ENCODE data around the gene RASAL2. TPM values are rescaled to one million over a fixed set of nuclear protein-coding genes. Genes with fewer than 3 reads are reported as not detected.

Gene RASAL2
- total and polyA plus RNA-seq, 9 of the 15 experiments (the other 6 are each of a cell fraction or from before 2014, with no cell fraction given): 0.13 to 1.0 (median 0.62) TPM

- ChIA-PET CTCF (ENCODE audit: low intra/inter-chr PET ratio) (no interaction called here), POLR2A (no interaction called here)
- H3K4me3 ChIP-seq: no peak overlapping the region
- DNase-seq (ENCODE audit: extremely low read depth in 1 of 4, low spot score in 3 of 4) (no peak), ATAC-seq (no peak), FAIRE-seq (no peak)
- H2AFZ ChIP-seq (ENCODE audit: low read depth, low read length): no peak overlapping the region
- no peaks in the 10 kb centered on the region for H3K9me1 ChIP-seq (ENCODE audit: control insufficient read depth, insufficient read depth, low read length)
- BruUV-seq (replicated peaks): no TSS peak
- 0% methylated on average over 2 of the region's 2 CpGs for WGBS (ENCODE audit: insufficient coverage, low coverage, missing lambda C conversion rate)
- H3K27me3 ChIP-seq (ENCODE audit: control insufficient read depth in 2 of 2, insufficient read depth in 2 of 2, low read length in 2 of 2): no peaks in the 10 kb centered on the region
- no peak overlapping the region for H3K27ac ChIP-seq (ENCODE audit: extremely low read depth, low read depth, low read length)
- intact Hi-C loops (cut with micrococcal nuclease) (no loop called here), in situ Hi-C loops (cut with MboI) (no loop called here)
- H3K36me3 ChIP-seq (ENCODE audit: control insufficient read depth, insufficient read depth, low read length): no peaks in the 10 kb centered on the region
- no peaks in the 10 kb centered on the region for H3K4me1 ChIP-seq (replicated peaks in 1 of 2; ENCODE audit: control insufficient read depth in 2 of 2, insufficient read depth in 2 of 2, low read length in 2 of 2)
- H3K79me2 ChIP-seq (ENCODE audit: control insufficient read depth, insufficient read depth, low read length): no peaks in the 10 kb centered on the region
- no peak overlapping the region for H3K9ac ChIP-seq (ENCODE audit: insufficient read depth in 1 of 2, low read depth in 2 of 2, low read length in 2 of 2)
- no peaks in the 10 kb centered on the region for H4K20me1 ChIP-seq (replicated peaks; ENCODE audit: control insufficient read depth, insufficient read depth, low read length)
- no peak overlapping the region for H3K4me2 ChIP-seq (ENCODE audit: insufficient read depth, low read length)
- H3K9me3 ChIP-seq (replicated peaks; ENCODE audit: control insufficient read depth, insufficient read depth, low read depth, low read length): no peaks in the 10 kb centered on the region
- TF ChIP-seq ZNF24 (IDR thresholded peaks at IDR 0.05) (no peak), HDAC6 (IDR thresholded peaks at IDR 0.05; ENCODE audit: low read depth, low read length) (no peak), NFIC (IDR thresholded peaks at IDR 0.05) (no peak), TAF15 (IDR thresholded peaks at IDR 0.05; ENCODE audit: low read depth, low read length) (no peak), RREB1 (CRISPR knock-in tag; IDR thresholded peaks at IDR 0.05) (no peak), CREM (IDR thresholded peaks at IDR 0.05; ENCODE audit: low read depth) (no peak), ATF4 (CRISPR knock-in tag; IDR thresholded peaks at IDR 0.05) (no peak), NR2F6 (CRISPR knock-in tag; IDR thresholded peaks at IDR 0.05) (no peak), POLR2A (conservative IDR thresholded peaks at IDR 0.05) (no peak), C11orf30 (IDR thresholded peaks at IDR 0.05; ENCODE audit: low read depth) (no peak), ZNF586 (CRISPR knock-in tag; conservative IDR thresholded peaks at IDR 0.05) (no peak), PURB (CRISPR knock-in tag; IDR thresholded peaks at IDR 0.05; ENCODE audit: low read depth) (no peak)
Measured at GRCh38 chr1:178342745-178343144, 248.8 kb downstream of the RASAL2 start.

Data from K562 (cell line).